Measurements from ENCODE around the gene STAP2. TPM values are rescaled to one million over a fixed set of nuclear protein-coding genes. Genes with fewer than 3 reads are reported as not detected.

STAP2 gene
- total and polyA plus RNA-seq, 9 of the 15 experiments (the other 6 are each of a cell fraction or from before 2014, with no cell fraction given), result 1.2 to 9.8 (median 4.5) TPM

DNA sequence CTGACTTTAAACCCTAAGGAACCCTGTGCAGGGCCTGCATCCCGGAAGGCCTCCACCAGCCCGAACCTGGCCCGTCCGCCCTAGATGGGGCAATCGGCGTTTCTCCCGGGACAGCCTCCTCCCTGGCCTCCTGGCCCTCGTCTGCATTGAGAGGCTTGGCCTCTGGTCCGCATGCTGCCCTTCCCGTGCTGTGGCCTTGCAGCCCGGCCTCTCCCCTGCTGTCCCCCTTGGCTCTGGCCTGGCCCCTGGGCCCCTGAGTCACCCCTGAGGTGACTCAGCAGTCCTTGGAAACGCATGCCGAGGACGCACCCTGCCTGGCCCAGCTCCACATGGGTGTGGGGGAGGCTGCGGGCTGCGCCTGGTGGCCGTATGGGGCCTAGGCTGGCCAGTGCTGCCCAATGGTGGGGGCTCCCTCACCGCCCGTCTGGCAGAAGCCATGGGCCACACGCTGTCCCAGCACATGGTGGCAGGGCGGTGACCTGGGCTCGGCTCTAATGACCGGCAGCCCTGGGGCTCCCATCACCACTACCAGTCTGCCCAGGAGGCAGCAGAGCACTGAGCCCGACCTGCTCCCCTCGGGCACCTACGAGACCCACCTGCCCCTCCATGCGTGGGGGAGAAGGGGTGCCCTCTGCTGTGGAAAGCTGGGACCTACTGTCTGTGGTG is 36.0 kb upstream of the STAP2 start (continued):
- TF ChIP-seq FOXP1 (CRISPR knock-in tag; IDR thresholded peaks at IDR 0.05) (peak; percentile 98; the same call in 1 of the 2 replicates), NR4A1 (CRISPR knock-in tag; IDR thresholded peaks at IDR 0.05) (peak; percentile 97), NR4A1 (tag; IDR thresholded peaks at IDR 0.05) (peak; percentile 91), RAD21 (CRISPR knock-in tag; conservative IDR thresholded peaks at IDR 0.05 in 1 of 2, IDR thresholded peaks at IDR 0.05 in 1 of 2) (peak in 1 of 2 experiments; percentile 27; a peak in 1 of 4 replicates), CREB1 (IDR thresholded peaks at IDR 0.05) (no peak; the same call in 1 of the 2 replicates), CREB1 (CRISPR knock-in tag; IDR thresholded peaks at IDR 0.05) (peak; percentile 78; the same call in 1 of the 2 replicates), FOXK2 (conservative IDR thresholded peaks at IDR 0.05 in 1 of 2, IDR thresholded peaks at IDR 0.05 in 1 of 2; ENCODE audit: low read depth in 2 of 2) (peak; percentile 72 to 81; a peak in 3 of 4 replicates), ZNF695 (CRISPR knock-in tag; IDR thresholded peaks at IDR 0.05) (no peak), YY1 (IDR thresholded peaks at IDR 0.05; ENCODE audit: borderline replicate concordance in 1 of 3, control insufficient read depth in 1 of 3, extremely low read depth in 1 of 3, insufficient read depth in 3 of 3, insufficient read length in 1 of 3, insufficient replicate concordance in 2 of 3, low read depth in 1 of 3, low read length in 2 of 3) (peak in 2 of 3 experiments; percentile 43 to 44), WHSC1 (IDR thresholded peaks at IDR 0.05; ENCODE audit: low read length) (no peak), STAG1 (CRISPR knock-in tag; IDR thresholded peaks at IDR 0.05; ENCODE audit: borderline replicate concordance) (no peak), SMAD4 (CRISPR knock-in tag; conservative IDR thresholded peaks at IDR 0.05) (peak; percentile 95), ZBTB8A (IDR thresholded peaks at IDR 0.05; ENCODE audit: partially characterized antibody) (no peak), CREM (IDR thresholded peaks at IDR 0.05; ENCODE audit: low read depth) (peak; percentile 63), ARID1B (IDR thresholded peaks at IDR 0.05) (peak; percentile 90), CEBPG (CRISPR knock-in tag; IDR thresholded peaks at IDR 0.05) (peak; percentile 66), CEBPG (tag; conservative IDR thresholded peaks at IDR 0.05 in 1 of 2, IDR thresholded peaks at IDR 0.05 in 1 of 2) (0 out of 4 replicates have a peak, but pooled peaks of 1 of the 2 experiments have one; percentile 37), ZFP1 (CRISPR knock-in tag; IDR thresholded peaks at IDR 0.05) (no peak), KLF13 (tag; IDR thresholded peaks at IDR 0.05; ENCODE audit: borderline replicate concordance, low read depth) (peak; percentile 60), NR1H2 (CRISPR knock-in tag; IDR thresholded peaks at IDR 0.05) (no peak), SNRNP70 (optimal IDR thresholded peaks at IDR 0.05; ENCODE audit: low read depth, low read length) (no peak), KDM5B (IDR thresholded peaks at IDR 0.05; ENCODE audit: insufficient replicate concordance, low read depth, low read length) (peak; percentile 39), GABPB2 (CRISPR knock-in tag; conservative IDR thresholded peaks at IDR 0.05) (no peak; the same call in 1 of the 2 replicates)
- TF ChIP-seq, protein P1, sequence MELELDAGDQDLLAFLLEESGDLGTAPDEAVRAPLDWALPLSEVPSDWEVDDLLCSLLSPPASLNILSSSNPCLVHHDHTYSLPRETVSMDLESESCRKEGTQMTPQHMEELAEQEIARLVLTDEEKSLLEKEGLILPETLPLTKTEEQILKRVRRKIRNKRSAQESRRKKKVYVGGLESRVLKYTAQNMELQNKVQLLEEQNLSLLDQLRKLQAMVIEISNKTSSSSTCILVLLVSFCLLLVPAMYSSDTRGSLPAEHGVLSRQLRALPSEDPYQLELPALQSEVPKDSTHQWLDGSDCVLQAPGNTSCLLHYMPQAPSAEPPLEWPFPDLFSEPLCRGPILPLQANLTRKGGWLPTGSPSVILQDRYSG (tag; conservative IDR thresholded peaks at IDR 0.05; ENCODE audit: low read depth), result no peak; the same call in none of the 2 replicates
- TF ChIP-seq, protein P2, sequence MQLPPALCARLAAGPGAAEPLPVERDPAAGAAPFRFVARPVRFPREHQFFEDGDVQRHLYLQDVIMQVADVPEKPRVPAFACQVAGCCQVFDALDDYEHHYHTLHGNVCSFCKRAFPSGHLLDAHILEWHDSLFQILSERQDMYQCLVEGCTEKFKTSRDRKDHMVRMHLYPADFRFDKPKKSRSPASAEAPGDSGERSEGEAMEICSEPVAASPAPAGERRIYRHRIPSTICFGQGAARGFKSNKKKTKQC (CRISPR knock-in tag; IDR thresholded peaks at IDR 0.05), result peak; percentile 89
